ENCODE data around the gene ZC2HC1C. TPM values are rescaled to one million over a fixed set of nuclear protein-coding genes. Genes with fewer than 3 reads are reported as not detected.
A peak's percentile ranks its signal among the peaks of the same experiment; 100 is the strongest.

Gene ZC2HC1C
- polyA plus RNA-seq, 1 donor from 2014 or later: 3.9 TPM

DNA sequence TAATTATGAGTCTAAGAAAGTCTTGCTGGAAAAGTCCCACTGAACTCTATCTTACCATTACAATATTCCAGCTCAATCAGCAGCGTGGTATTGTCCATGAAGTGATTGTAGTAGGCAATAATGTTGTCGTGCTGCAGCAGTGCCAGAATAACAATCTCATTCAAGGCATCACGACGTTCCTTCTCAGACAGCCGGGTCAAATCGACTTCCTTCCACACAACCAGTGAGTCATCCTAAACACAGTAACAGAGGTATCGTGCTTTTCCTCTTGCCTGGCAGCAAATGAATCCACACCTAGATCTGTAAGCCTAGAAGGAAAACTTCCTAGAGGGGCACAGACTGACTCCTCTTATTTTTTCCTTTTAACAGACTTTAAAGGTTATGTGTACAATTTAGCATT lies 54.5 kb downstream of the ZC2HC1C start:
- Histone ChIP-seq H3F3A (ENCODE audit: insufficient read depth, low read length, poor library complexity, severe bottlenecking) (no peaks in the 10 kb centered on the region), H2AFZ (ENCODE audit: low read depth, low read length) (no peak overlapping the region), H3K9ac (ENCODE audit: low read length) (no peak overlapping the region), H3K27ac (ENCODE audit: low read length) (no peak overlapping the region), H3K4me3 (ENCODE audit: low read length) (no peak overlapping the region), H4K20me1 (ENCODE audit: insufficient read depth) (no peaks in the 10 kb centered on the region), H3K27me3 (ENCODE audit: insufficient read depth, low read depth, low read length) (no peaks in the 10 kb centered on the region), H3K36me3 (ENCODE audit: insufficient read depth, low read length) (no peaks in the 10 kb centered on the region), H3K79me2 (replicated peaks; ENCODE audit: insufficient read depth, low read length) (no peaks in the 10 kb centered on the region), H3K9me2 (ENCODE audit: insufficient read depth, low read length) (no peaks in the 10 kb centered on the region), H3K9me3 (ENCODE audit: low read length) (no peaks in the 10 kb centered on the region), H3K4me2 (ENCODE audit: low read length) (no peak overlapping the region)
- TF ChIP-seq SMC3 (conservative IDR thresholded peaks at IDR 0.05; ENCODE audit: poor library complexity) (no peak), RAD21 (conservative IDR thresholded peaks at IDR 0.05) (no peak), MXI1 (conservative IDR thresholded peaks at IDR 0.05; ENCODE audit: poor library complexity, severe bottlenecking) (no peak), EP300 (conservative IDR thresholded peaks at IDR 0.05; ENCODE audit: poor library complexity, severe bottlenecking) (no peak), EZH2 (IDR thresholded peaks at IDR 0.05; ENCODE audit: borderline replicate concordance, insufficient read depth, low read length, poor library complexity, severe bottlenecking) (no peak), TAF1 (IDR thresholded peaks at IDR 0.05; ENCODE audit: low read depth) (no peak), POLR2AphosphoS5 (IDR thresholded peaks at IDR 0.05) (no peak)
- TF ChIP-seq, protein P1, sequence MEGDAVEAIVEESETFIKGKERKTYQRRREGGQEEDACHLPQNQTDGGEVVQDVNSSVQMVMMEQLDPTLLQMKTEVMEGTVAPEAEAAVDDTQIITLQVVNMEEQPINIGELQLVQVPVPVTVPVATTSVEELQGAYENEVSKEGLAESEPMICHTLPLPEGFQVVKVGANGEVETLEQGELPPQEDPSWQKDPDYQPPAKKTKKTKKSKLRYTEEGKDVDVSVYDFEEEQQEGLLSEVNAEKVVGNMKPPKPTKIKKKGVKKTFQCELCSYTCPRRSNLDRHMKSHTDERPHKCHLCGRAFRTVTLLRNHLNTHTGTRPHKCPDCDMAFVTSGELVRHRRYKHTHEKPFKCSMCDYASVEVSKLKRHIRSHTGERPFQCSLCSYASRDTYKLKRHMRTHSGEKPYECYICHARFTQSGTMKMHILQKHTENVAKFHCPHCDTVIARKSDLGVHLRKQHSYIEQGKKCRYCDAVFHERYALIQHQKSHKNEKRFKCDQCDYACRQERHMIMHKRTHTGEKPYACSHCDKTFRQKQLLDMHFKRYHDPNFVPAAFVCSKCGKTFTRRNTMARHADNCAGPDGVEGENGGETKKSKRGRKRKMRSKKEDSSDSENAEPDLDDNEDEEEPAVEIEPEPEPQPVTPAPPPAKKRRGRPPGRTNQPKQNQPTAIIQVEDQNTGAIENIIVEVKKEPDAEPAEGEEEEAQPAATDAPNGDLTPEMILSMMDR (IDR thresholded peaks at IDR 0.05; ENCODE audit: poor library complexity, severe bottlenecking): no peak
- TF ChIP-seq, protein P2, sequence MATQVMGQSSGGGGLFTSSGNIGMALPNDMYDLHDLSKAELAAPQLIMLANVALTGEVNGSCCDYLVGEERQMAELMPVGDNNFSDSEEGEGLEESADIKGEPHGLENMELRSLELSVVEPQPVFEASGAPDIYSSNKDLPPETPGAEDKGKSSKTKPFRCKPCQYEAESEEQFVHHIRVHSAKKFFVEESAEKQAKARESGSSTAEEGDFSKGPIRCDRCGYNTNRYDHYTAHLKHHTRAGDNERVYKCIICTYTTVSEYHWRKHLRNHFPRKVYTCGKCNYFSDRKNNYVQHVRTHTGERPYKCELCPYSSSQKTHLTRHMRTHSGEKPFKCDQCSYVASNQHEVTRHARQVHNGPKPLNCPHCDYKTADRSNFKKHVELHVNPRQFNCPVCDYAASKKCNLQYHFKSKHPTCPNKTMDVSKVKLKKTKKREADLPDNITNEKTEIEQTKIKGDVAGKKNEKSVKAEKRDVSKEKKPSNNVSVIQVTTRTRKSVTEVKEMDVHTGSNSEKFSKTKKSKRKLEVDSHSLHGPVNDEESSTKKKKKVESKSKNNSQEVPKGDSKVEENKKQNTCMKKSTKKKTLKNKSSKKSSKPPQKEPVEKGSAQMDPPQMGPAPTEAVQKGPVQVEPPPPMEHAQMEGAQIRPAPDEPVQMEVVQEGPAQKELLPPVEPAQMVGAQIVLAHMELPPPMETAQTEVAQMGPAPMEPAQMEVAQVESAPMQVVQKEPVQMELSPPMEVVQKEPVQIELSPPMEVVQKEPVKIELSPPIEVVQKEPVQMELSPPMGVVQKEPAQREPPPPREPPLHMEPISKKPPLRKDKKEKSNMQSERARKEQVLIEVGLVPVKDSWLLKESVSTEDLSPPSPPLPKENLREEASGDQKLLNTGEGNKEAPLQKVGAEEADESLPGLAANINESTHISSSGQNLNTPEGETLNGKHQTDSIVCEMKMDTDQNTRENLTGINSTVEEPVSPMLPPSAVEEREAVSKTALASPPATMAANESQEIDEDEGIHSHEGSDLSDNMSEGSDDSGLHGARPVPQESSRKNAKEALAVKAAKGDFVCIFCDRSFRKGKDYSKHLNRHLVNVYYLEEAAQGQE (IDR thresholded peaks at IDR 0.05; ENCODE audit: borderline replicate concordance): no peak

DNA sequence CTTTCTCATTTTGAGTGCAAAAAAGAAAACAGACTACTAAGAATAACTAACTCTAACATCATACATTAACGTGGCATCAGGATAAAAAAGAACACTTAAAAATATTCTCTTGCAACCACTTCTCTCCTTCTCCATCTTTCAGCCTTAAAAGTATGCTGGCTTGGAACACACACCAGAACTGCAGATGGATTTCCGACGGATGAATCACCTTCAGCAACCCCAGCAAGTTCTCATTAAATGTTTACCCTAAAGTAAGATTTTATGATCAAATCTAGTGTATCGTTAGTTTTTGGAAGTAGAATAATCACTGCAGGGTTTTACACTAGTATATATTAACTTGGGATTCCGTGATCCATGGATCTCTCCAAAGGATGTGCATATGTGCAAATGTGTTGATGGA lies 56.2 kb downstream of the ZC2HC1C start:
- H3K27ac ChIP-seq (ENCODE audit: low read length): no peak overlapping the region
- H3K4me2 ChIP-seq (ENCODE audit: low read length): no peak overlapping the region
- H4K20me1 ChIP-seq (ENCODE audit: insufficient read depth): no peaks in the 10 kb centered on the region
- H3K9me3 ChIP-seq (ENCODE audit: low read length): no peaks in the 10 kb centered on the region
- peak overlapping the region; percentile 71 for H3K4me3 ChIP-seq (ENCODE audit: low read length)
- no peaks in the 10 kb centered on the region for H3K79me2 ChIP-seq (replicated peaks; ENCODE audit: insufficient read depth, low read length)
- no peaks in the 10 kb centered on the region for H3K9me2 ChIP-seq (ENCODE audit: insufficient read depth, low read length)
- no peak overlapping the region for H2AFZ ChIP-seq (ENCODE audit: low read depth, low read length)
- no peak overlapping the region for H3K9ac ChIP-seq (ENCODE audit: low read length)
- no peaks in the 10 kb centered on the region for H3K36me3 ChIP-seq (ENCODE audit: insufficient read depth, low read length)
- H3F3A ChIP-seq (ENCODE audit: insufficient read depth, low read length, poor library complexity, severe bottlenecking): no peaks in the 10 kb centered on the region
- no peaks in the 10 kb centered on the region for H3K27me3 ChIP-seq (ENCODE audit: insufficient read depth, low read depth, low read length)
- no peak for TF ChIP-seq EP300 (conservative IDR thresholded peaks at IDR 0.05; ENCODE audit: poor library complexity, severe bottlenecking)

DNA sequence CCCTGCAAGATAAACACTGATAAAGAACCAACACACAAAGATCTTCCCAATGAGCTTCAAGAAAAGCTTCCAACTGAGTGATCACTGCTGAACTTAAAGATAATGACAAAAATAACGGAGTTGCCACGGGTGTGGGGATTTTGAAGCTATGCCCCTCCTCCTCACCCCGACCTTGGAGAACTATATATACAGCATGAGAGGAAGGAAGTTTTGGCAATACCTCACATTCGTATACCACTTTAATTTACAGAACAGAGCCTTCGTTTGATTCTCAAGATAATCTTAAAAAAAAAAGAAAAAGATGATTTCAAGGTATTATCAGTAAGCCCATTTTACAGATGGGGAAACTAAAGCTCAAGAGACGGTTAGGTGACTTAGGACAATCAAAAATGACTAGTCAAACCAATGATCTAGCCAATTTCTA lies 56.7 kb downstream of the ZC2HC1C start:
- peak overlapping the region; percentile 72 for H3K9ac ChIP-seq (ENCODE audit: low read length)
- H4K20me1 ChIP-seq (ENCODE audit: insufficient read depth): no peaks in the 10 kb centered on the region
- H3K79me2 ChIP-seq (replicated peaks; ENCODE audit: insufficient read depth, low read length): no peaks in the 10 kb centered on the region
- TF ChIP-seq TAF1 (IDR thresholded peaks at IDR 0.05; ENCODE audit: low read depth) (no peak), MXI1 (conservative IDR thresholded peaks at IDR 0.05; ENCODE audit: poor library complexity, severe bottlenecking) (no peak), POLR2AphosphoS5 (IDR thresholded peaks at IDR 0.05) (no peak), EZH2 (IDR thresholded peaks at IDR 0.05; ENCODE audit: borderline replicate concordance, insufficient read depth, low read length, poor library complexity, severe bottlenecking) (no peak), EP300 (conservative IDR thresholded peaks at IDR 0.05; ENCODE audit: poor library complexity, severe bottlenecking) (no peak), SMC3 (conservative IDR thresholded peaks at IDR 0.05; ENCODE audit: poor library complexity) (no peak), RAD21 (conservative IDR thresholded peaks at IDR 0.05) (no peak)
- TF ChIP-seq, protein P2 (IDR thresholded peaks at IDR 0.05; ENCODE audit: borderline replicate concordance): no peak
- TF ChIP-seq, protein P1 (IDR thresholded peaks at IDR 0.05; ENCODE audit: poor library complexity, severe bottlenecking): no peak
- no peaks in the 10 kb centered on the region for H3K27me3 ChIP-seq (ENCODE audit: insufficient read depth, low read depth, low read length)
- H3K36me3 ChIP-seq (ENCODE audit: insufficient read depth, low read length): no peaks in the 10 kb centered on the region
- peak overlapping the region; percentile 69 for H2AFZ ChIP-seq (ENCODE audit: low read depth, low read length)
- H3F3A ChIP-seq (ENCODE audit: insufficient read depth, low read length, poor library complexity, severe bottlenecking): no peaks in the 10 kb centered on the region
- no peaks in the 10 kb centered on the region for H3K9me2 ChIP-seq (ENCODE audit: insufficient read depth, low read length)
- peak overlapping the region; percentile 71 for H3K4me3 ChIP-seq (ENCODE audit: low read length)
- H3K4me2 ChIP-seq (ENCODE audit: low read length): no peak overlapping the region
- no peak overlapping the region for H3K27ac ChIP-seq (ENCODE audit: low read length)
- no peaks in the 10 kb centered on the region for H3K9me3 ChIP-seq (ENCODE audit: low read length)
